Tibial artery (tissue), 4 donors: ENCODE results near the gene SMIM35.

Source experiments
- DNase-seq, 2 donors: peaks; one replicate each; pipeline ENCODE4 v3.0.0-alpha.2; 2019
- H3K27ac ChIP-seq, 2 donors: fragments of 200-600 bp; sonication (generic) in 1 of 2; 1 replicate in 1 of 2; 2 replicates in 1 of 2; pipeline ENCODE4 v1.5.1; 2018 to 2019; ENCODE audit warnings: mild to moderate bottlenecking in 1 of 2
- H3K27me3 ChIP-seq, 2 donors: fragments of 200-600 bp; sonication (generic) in 1 of 2; one replicate each; pipeline versions ENCODE4 v1.5.1 to v1.6.0; 2016 to 2019
- H3K36me3 ChIP-seq, 3 donors: fragments of 200-600 bp; sonication (generic) in 2 of 3; one replicate each; pipeline ENCODE4 v1.5.1; 2016 to 2019; ENCODE audit warnings: mild to moderate bottlenecking in 2 of 3
- H3K4me1 ChIP-seq, 4 donors: fragments of 200-600 bp; sonication (generic) in 2 of 4; 1 replicate in 3 of 4; 2 replicates in 1 of 4; pipeline ENCODE4 v1.5.1; 2016 to 2019
- H3K4me3 ChIP-seq, 2 donors: fragments of 200-600 bp; sonication (generic) in 1 of 2; 1 replicate in 1 of 2; 2 replicates in 1 of 2; pipeline ENCODE4 v1.5.1; 2018 to 2019; ENCODE audit warnings: mild to moderate bottlenecking in 2 of 2
- H3K9me3 ChIP-seq, 3 donors: fragments of 200-600 bp; sonication (generic) in 1 of 3; one replicate each; pipeline ENCODE4 v1.5.1; 2016 to 2019
- intact Hi-C: fragments of 100-400 bp; cut with DNase I; formaldehyde crosslinking; loops from one replicate; pipeline ENCODE4 v1.15.0; 2023; ENCODE audit warnings: low total_unique reads
- TF ChIP-seq, protein P1 (sequence below), 2 experiments: fragments of 200-600 bp in 1 of 2; fragments of 450-650 bp in 1 of 2; IDR thresholded peaks; one replicate each; pipeline ENCODE4 v1.5.1; 2017 to 2019; ENCODE audit warnings: antibody characterized with exemption in 2 of 2, mild to moderate bottlenecking in 1 of 2, moderate library complexity in 1 of 2

Gene SMIM35

DNA sequence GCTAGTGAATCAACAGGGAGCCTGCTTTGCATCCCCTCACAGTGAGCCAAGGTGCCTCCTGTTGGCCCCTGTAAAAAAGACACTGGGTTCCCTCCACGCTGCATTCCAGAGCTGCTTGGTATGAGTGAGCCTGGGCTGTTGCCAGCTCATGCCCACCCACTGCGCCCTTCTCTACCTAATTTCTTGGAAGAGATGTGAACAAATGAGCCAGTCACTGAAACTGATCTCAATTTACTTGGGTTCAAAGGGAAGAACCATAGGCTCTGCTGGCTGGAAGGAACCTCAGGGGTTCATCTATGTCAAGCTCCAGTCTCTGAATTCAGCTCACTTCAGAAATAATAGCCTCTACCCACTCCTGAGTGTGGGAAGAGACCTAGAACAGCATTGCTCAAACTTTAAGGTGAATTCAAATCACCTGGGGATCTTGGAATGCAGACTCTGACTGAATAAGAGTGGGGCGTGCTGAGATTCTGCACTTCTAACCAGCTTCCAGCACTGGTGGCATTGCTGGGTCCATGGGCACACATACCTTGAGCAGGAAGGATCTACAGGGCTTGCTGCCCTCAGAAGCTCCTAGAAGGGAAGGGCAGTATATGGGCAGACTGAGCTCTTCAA is 15.2 kb downstream of the SMIM35 start:
- Histone ChIP-seq H3K27me3 (peaks cover 0 to 16% of the 10 kb centered on the region in 2 donors), H3K4me3 (no peak overlapping the region), H3K4me1 (no peaks in the 10 kb centered on the region), H3K36me3 (no peaks in the 10 kb centered on the region), H3K9me3 (no peaks in the 10 kb centered on the region), H3K27ac (no peak overlapping the region)
- intact Hi-C loops = no loop called here
- DNase-seq = no peak
- TF ChIP-seq, protein P1, sequence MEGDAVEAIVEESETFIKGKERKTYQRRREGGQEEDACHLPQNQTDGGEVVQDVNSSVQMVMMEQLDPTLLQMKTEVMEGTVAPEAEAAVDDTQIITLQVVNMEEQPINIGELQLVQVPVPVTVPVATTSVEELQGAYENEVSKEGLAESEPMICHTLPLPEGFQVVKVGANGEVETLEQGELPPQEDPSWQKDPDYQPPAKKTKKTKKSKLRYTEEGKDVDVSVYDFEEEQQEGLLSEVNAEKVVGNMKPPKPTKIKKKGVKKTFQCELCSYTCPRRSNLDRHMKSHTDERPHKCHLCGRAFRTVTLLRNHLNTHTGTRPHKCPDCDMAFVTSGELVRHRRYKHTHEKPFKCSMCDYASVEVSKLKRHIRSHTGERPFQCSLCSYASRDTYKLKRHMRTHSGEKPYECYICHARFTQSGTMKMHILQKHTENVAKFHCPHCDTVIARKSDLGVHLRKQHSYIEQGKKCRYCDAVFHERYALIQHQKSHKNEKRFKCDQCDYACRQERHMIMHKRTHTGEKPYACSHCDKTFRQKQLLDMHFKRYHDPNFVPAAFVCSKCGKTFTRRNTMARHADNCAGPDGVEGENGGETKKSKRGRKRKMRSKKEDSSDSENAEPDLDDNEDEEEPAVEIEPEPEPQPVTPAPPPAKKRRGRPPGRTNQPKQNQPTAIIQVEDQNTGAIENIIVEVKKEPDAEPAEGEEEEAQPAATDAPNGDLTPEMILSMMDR (IDR thresholded peaks at IDR 0.05) = no peak

DNA sequence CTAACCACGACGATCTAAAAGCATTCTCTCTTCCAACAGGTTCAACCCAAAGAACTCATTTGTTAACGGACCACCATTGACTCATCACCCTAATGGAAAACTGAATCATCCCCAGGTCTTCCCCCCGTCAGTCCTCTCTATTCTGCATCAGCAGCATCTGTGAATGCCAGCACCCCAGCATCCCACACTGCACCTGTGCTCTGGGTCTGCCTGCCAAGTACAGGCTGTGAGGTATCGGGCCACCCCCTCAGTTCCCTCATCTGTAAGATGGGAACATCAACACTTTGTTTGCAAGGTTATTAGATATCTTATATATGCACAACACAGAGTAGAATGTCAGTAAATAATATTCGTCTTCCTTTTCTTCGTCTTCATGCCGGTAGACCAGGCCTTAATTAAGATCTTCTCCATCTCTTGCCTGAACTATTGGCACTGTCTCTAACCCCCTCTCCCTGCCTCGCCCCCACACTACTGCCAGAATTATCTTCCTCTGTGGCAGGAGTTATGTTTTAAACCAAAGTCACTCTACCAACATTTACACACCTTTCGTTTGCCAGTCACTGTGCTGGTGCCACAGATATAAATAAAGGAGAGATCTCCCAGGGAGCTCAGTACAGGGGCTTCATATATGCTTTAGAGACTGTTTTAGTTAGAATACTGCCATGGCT is 17.7 kb downstream of the SMIM35 start:
- Histone ChIP-seq H3K36me3 (no peaks in the 10 kb centered on the region), H3K27ac (no peak overlapping the region), H3K4me1 (no peaks in the 10 kb centered on the region), H3K4me3 (no peak overlapping the region), H3K9me3 (no peaks in the 10 kb centered on the region), H3K27me3 (peaks cover 0 to 30% of the 10 kb centered on the region in 2 donors)
- TF ChIP-seq, protein P1 (IDR thresholded peaks at IDR 0.05) = no peak
- DNase-seq = no peak
- intact Hi-C loops = no loop called here

DNA sequence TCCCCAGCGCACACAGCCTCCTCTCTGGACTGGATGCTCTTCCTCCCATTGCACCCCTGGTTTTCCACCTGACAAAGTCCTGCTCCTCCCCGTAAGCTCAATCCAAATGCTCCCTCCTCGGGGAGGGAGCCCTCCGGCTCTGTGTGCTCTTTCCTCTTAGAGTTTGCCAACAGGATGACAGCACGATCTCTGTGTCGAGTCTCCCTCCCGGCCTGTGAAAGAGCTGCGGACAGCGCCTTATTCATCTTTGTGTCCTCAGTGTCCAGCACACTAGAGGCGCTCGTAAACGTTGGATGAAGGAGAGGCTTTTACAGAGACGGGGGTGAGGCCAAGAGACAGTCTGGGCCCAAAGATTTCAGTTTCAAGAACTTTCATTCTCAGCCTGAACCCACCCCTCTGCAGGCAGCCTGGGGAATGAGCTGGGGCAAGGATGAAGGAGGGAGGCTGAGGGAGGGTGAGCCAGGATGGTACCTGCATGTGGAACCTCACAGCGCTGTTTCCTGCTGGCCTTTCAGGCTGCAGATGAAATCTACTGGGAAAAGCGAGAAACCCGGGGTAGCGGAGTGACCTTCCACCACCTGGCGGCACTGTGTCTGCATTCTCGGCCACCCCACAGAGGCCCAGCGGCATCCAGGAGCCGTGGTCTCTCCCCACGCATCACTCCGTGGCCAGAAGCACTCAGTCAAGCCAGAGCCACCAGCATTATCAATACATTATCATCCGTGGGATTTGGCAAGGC is 18.4 kb downstream of the SMIM35 start:
- no peaks in the 10 kb centered on the region for H3K4me1 ChIP-seq
- H3K9me3 ChIP-seq = no peaks in the 10 kb centered on the region
- intact Hi-C loops = no loop called here
- H3K36me3 ChIP-seq = no peaks in the 10 kb centered on the region
- peaks cover 0 to 30% of the 10 kb centered on the region in 2 donors for H3K27me3 ChIP-seq
- TF ChIP-seq, protein P1 (IDR thresholded peaks at IDR 0.05) = no peak
- DNase-seq = no peak
- no peak overlapping the region for H3K4me3 ChIP-seq
- no peak overlapping the region for H3K27ac ChIP-seq

DNA sequence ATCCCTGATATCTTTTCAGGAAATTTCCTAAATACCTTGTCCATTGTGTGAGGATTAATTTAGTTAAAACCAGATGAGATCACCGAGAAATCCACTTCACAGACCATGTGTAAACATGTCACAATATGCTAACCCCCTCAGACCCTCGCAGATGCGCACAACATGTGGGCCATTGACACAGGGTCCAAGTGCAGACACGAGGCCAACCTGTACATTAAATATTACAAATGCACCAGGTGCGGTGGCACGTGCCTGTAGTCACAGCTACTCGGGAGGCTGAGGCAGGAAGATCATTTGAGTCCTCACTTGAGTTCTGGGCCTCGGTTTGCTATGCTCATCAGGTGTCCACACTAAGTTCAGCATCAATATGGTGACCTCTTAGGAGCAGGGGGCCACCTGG is 19.8 kb downstream of the SMIM35 start:
- no peak for DNase-seq
- Histone ChIP-seq H3K4me3 (no peak overlapping the region), H3K9me3 (no peaks in the 10 kb centered on the region), H3K4me1 (no peaks in the 10 kb centered on the region), H3K27ac (no peak overlapping the region), H3K36me3 (no peaks in the 10 kb centered on the region), H3K27me3 (peaks cover 0 to 30% of the 10 kb centered on the region in 2 donors)
- intact Hi-C loops = no loop called here
- TF ChIP-seq, protein P1 (IDR thresholded peaks at IDR 0.05) = no peak

DNA sequence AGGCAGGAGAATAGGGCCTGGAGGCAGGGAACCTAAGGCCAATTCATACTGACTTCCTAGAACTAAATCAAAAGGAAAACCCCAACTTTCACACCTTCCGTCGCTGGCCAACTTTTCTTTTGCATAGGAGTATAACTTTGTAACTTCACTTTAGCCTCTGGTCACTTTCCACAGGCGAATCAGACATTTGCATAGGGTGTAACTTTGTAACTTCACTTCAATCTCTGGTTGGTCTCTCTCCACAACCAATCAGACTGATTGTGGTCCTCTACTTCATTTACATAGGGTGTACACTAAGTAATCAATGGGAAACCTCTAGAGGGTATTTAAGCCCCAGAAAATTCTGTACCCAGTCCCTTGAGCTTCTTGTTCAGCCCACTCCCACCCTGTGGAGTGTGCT is 21.4 kb downstream of the SMIM35 start:
- Histone ChIP-seq H3K4me1 (no peaks in the 10 kb centered on the region), H3K27ac (no peak overlapping the region), H3K9me3 (no peaks in the 10 kb centered on the region), H3K27me3 (peaks cover 0 to 27% of the 10 kb centered on the region in 2 donors), H3K36me3 (no peaks in the 10 kb centered on the region), H3K4me3 (no peak overlapping the region)
- DNase-seq = no peak
- TF ChIP-seq, protein P1 (IDR thresholded peaks at IDR 0.05) = no peak
- intact Hi-C loops = no loop called here
